ENCODE data around the gene SVEP1. TPM values are rescaled to one million over a fixed set of nuclear protein-coding genes. Genes with fewer than 3 reads are reported as not detected.

Gene SVEP1
- total RNA-seq, 4 donors from 2014 or later = 37.2 to 70.4 (median 58.4) TPM

- no peaks in the 10 kb centered on the region for H3K27me3 ChIP-seq
- no peak overlapping the region for H3K4me3 ChIP-seq
- H3K36me3 ChIP-seq = no peaks in the 10 kb centered on the region
- no peaks in the 10 kb centered on the region for H3K4me1 ChIP-seq
- ATAC-seq = no peak
- 89 to 90% methylated on average over 2 to 3 of the region's 3 CpGs for WGBS, 2 donors (ENCODE audit: low coverage in 1 of 2)
- TF ChIP-seq POLR2A (IDR thresholded peaks at IDR 0.05) = no peak
- TF ChIP-seq EP300 (IDR thresholded peaks at IDR 0.05) = no peak
- no peak for TF ChIP-seq CTCF (IDR thresholded peaks at IDR 0.05)
- no peak overlapping the region for H3K27ac ChIP-seq
- H3K9me3 ChIP-seq = no peaks in the 10 kb centered on the region
Measured at GRCh38 chr9:110457245-110457644, 122.3 kb downstream of the SVEP1 start.

- 0 to 57% methylated on average over 1 of the region's 1 CpG for WGBS, 2 donors (ENCODE audit: low coverage in 1 of 2)
- Histone ChIP-seq H3K36me3 (no peaks in the 10 kb centered on the region), H3K4me1 (no peaks in the 10 kb centered on the region), H3K27me3 (no peaks in the 10 kb centered on the region), H3K9me3 (no peaks in the 10 kb centered on the region), H3K4me3 (no peak overlapping the region), H3K27ac (no peak overlapping the region)
- no peak for TF ChIP-seq POLR2A (IDR thresholded peaks at IDR 0.05)
- no peak for TF ChIP-seq CTCF (IDR thresholded peaks at IDR 0.05)
- no peak for ATAC-seq
Measured at GRCh38 chr9:110456681-110457080, 122.9 kb downstream of the SVEP1 start.

DNA sequence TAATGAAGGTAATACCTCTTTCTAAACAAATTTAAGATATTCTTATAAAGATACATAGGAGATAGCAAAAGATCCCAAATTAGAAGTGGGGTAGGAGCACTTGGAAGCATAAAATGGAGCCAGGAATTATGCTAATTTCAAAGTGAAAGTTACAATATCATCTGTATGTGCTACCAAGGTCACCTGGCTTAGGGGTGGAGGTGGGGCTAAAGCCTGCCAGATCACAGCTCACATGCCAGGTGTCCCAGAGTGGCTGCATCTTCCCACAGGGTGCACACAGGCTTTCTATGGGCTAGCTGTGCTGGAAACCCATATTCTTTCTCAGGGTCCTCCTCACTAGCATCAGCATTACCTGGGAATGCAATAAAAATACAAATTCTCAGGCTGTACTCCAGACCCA is 123.7 kb downstream of the SVEP1 start:
- no peak overlapping the region for H3K4me3 ChIP-seq
- no peak for TF ChIP-seq POLR2A (IDR thresholded peaks at IDR 0.05)
- no peak for TF ChIP-seq CTCF (IDR thresholded peaks at IDR 0.05)
- no peak for TF ChIP-seq POLR2AphosphoS5 (IDR thresholded peaks at IDR 0.05)
- TF ChIP-seq EP300 (IDR thresholded peaks at IDR 0.05) = no peak
- H3K4me1 ChIP-seq = no peaks in the 10 kb centered on the region
- no peaks in the 10 kb centered on the region for H3K27me3 ChIP-seq
- no peak for ATAC-seq
- H3K9me3 ChIP-seq = no peaks in the 10 kb centered on the region
- H3K27ac ChIP-seq = no peak overlapping the region
- no peaks in the 10 kb centered on the region for H3K36me3 ChIP-seq

- no peak for TF ChIP-seq POLR2AphosphoS5 (IDR thresholded peaks at IDR 0.05)
- TF ChIP-seq EP300 (IDR thresholded peaks at IDR 0.05) = no peak
- TF ChIP-seq CTCF (IDR thresholded peaks at IDR 0.05) = peak; percentile 17 to 51 (median 37)
- WGBS, 2 donors (ENCODE audit: low coverage in 1 of 2) = 26 to 40% methylated on average over 3 of the region's 3 CpGs
Measured at GRCh38 chr9:110452227-110452801, 127.2 kb downstream of the SVEP1 start.

GRCh38 chr9:110451726-110452125 is 127.8 kb downstream of the SVEP1 start:
- whole genome bisulfite sequencing, 2 donors (ENCODE audit: low coverage in 1 of 2) = 8 to 21% methylated on average over 2 of the region's 2 CpGs

More at GRCh38 chr9:110452227-110452801, 127.2 kb downstream of the SVEP1 start:
- Histone ChIP-seq H3K9me3 (no peaks in the 10 kb centered on the region), H3K36me3 (peaks cover 0 to 20% of the 10 kb centered on the region in 2 donors), H3K4me1 (no peaks in the 10 kb centered on the region), H3K27me3 (no peaks in the 10 kb centered on the region), H3K4me3 (no peak overlapping the region), H3K27ac (no peak overlapping the region)
- no peak for ATAC-seq

More at GRCh38 chr9:110451726-110452125, 127.8 kb downstream of the SVEP1 start:
- Histone ChIP-seq H3K36me3 (peaks cover 0 to 26% of the 10 kb centered on the region in 2 donors), H3K4me1 (no peaks in the 10 kb centered on the region), H3K4me3 (no peak overlapping the region), H3K27me3 (no peaks in the 10 kb centered on the region), H3K9me3 (no peaks in the 10 kb centered on the region), H3K27ac (no peak overlapping the region)
- ATAC-seq = no peak
- TF ChIP-seq CTCF (IDR thresholded peaks at IDR 0.05) (no peak), POLR2A (IDR thresholded peaks at IDR 0.05) (no peak), POLR2AphosphoS5 (IDR thresholded peaks at IDR 0.05) (no peak), EP300 (IDR thresholded peaks at IDR 0.05) (no peak)

Data from gastroesophageal sphincter (tissue), 4 donors.